Stimulated activated naive CD4-positive, alpha-beta T cell treated with Interleukin-2 at 50 U/mL for 16 hours (primary cell): ENCODE measurements around the gene URB1.
"Not testable (repeated sequence)": the region's sequence is repeated elsewhere in the genome, so short reads cannot be mapped to it uniquely, and the experiment has no call there.

Experiments
- DNase-seq: peaks from one replicate; lab custom pipeline; 2025; lab: John Stamatoyannopoulos, UW

The URB1 gene, protein sequence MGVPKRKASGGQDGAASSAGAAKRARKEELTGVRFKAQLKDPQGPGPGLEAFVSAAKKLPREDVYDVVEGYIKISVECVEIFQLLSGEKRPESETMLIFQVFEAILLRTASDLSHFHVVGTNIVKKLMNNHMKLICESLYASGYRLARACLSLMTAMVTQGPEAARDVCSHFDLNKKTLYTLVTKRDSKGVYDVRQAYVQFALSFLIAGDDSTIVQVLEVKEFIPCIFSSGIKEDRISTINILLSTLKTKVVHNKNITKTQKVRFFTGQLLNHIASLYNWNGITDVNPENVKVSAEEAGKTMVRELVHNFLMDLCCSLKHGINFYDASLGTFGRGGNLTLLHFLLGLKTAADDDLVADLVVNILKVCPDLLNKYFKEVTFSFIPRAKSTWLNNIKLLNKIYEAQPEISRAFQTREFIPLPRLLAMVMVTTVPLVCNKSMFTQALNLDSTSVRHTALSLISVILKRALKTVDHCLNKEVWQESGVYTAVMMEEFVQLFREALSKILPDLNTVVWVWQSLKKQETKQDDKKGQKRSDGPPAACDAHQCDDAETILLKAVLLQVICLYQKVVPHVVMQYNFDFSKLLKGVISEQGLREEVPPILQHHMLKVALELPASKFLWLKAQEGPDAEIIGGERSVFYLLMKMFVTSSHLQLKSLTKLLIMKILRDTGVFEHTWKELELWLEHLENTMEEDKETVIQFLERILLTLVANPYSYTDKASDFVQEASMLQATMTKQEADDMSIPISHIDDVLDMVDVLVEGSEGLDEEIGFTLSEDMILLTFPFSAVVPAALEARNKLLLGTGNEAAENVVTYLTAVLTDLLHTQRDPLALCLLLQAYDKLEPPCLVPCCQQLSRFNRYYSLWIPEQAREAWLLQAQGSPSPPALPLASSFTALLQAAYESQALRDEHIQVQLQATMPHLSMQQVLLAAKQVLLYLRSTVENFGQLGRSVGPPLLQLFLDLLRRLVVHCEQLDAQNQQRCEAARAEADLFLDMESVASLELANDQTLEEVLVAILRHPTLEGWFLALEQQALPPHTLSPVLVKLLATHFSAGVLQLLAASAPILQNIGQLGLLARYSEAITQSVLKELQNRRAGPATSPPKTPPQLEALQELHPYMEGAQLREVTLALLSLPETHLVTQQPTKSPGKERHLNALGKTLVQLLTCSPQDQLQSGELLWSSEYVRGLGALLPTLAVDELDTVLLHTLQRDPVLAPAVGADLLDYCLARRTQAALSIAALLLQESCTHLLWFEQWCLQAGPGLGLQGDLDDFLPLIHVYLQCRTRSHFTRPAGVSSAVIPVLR (N-terminal part only)

DNA sequence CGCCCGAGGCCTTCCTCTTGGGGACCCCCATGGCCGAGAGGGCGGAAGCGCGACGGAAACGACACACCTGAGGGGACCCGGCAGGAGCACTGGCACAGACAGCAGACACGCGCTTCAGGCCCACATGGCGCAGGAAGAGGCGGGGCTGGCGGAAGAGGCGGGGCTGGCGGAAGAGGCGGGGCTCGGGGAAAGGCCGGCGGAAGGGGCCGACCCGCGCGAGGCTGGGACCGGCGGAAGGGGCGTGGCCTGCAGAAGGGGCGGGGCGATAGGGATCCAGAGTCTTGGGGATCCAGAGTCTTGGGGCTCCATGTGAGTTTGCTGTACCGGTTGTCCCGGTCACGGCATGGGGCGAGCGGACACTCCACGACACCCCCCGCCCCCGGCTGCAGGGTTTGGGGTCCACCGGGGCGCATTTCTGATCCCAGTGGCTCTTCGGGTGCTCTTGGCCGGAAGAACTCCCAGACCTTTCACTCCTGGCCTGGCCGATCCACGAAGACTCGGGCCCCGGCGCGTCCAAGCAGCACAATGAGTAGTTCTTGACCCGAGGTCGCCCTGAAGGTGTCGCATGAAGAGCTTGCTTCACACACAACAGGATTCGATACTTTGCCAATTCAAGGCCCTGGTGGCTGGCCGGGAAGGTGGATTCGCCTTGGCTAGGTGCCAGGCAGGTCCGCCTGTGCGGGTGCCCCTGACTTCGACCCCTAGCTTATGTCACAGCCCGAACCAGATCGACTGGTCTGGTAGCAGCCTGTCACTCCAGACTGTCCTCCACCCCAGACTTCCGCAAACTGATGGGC lies at the start of gene URB1:
URB1 (minus strand) TSS at position 133 of the 797 bp plus-strand sequence; CDS start at position 31, 102 bp downstream.
- peak; percentile 93 for DNase-seq

DNA sequence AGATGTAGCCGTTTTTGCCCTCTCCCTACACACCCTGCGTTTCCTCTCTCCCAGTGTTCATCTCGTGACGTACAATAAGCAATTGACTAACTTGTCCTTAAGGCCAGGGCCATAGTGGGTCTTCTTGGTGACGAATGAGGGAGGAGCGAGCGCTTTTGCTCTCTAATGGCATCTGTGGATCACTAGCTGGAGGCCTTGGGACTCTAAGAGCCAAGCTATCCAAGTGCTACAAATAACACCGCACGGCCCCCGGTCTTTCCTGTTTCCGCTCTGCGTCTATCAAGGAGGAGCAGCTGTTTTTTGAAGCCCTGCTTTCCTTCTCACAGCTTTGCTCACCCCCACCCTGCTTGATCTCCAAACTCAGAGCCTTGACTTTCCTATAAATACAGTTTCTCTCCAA lies 44.9 kb upstream of the URB1 start:
- no peak for DNase-seq

DNA sequence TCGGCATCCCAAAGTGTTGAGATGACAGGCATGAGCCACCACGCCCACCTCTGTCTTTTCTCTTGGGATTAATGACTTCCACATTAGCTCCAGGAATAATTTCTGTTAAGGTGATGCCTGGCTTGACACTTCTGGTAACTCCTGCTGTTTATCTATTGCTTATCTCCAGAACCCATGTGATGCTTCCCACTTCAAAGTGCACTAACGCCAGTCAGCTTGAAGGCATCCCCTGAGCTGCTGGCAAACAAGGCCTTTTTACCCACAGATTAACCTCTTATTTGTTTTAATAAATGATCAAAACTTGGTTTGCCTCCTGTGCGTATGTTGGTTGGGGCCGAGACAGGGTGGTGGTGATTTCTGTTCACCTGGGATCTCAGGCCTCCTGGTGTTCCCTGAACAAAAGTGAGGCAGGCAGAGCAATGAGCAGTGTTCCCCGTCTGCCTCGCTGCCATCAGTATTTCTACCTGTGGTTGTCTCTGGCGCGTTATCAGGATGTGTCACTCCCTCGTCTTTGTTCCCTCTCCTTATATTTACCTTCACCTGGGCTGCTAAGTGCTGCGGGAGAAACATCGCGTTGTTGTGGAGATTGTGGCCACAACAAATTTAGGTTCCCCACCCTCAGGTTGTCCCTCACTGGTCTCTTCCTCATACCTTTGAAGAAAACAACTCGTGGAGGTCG lies 40.3 kb upstream of the URB1 start:
- DNase-seq: not testable (repeated sequence)

DNA sequence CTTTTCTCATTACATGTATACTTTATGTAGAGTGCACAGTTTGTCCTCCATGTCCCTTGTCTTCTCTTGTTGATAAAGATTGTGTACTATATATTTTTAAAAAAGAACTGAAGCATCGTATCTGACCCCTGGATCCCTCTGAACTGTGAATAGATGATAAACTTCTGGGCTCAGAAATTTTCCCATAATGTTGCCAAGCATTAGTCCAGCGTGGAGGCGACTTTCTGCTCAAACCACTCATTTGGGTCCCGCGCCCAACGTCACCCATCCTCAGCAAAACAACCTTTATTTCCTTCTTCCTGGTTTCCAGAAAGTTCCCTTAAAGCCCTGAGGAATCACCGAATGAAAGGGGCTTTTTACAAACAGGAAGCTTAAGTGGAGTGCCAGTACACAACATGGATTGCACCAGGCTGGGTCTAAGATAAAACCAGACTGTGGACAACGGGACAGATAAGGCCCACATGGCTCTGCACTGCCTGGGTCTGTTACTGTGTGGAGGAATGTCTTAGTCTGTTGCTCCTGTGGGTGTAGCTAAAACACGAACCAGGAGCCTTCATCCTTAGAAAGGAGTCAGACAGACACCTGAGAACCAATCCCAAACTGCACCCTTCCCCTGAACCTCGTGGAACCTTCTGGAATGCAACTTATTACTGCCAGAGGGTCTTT lies 35.3 kb upstream of the URB1 start:
- no peak for DNase-seq

DNA sequence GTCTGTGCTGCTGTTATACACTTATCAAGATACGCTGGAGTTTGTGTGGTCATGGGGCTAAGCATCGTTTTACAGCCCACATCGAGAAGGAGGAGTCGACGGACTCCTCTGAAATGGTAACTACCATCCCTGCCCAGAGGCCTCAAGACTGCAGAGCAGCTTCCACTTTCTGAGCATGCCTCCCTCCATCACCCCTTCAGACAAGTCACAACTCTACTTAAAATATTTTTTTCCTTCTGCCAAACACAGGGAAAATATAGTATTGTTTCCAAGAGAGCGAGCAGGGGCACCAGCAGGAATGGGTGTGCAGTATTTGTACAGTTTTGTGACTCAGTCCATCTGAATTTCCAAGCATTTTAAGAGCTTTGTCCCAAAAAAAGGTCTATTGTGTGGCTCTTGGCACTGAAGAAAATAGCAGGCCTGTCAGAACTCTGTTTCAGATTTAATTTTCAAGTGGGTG lies 33.8 kb upstream of the URB1 start:
- DNase-seq: no peak

DNA sequence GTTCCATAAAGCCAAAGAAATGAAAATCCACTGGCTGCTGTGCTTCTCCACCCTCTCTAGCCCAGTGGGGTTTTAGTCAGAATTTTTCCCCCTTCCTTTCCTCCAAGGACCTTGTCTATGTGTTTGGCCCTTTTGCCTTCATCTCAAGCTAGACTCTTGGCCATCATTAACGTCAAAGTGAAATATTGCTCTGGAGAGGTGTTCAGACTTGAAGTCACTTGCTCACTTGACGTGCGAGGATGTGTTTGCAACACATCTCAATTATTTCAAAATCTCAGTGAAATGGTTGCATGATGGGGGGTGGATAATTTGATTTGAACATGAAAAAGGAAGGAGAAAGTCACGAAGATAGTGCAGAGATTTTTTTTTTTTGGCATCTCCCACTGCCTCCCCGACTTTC lies 33.3 kb upstream of the URB1 start:
- no peak for DNase-seq

DNA sequence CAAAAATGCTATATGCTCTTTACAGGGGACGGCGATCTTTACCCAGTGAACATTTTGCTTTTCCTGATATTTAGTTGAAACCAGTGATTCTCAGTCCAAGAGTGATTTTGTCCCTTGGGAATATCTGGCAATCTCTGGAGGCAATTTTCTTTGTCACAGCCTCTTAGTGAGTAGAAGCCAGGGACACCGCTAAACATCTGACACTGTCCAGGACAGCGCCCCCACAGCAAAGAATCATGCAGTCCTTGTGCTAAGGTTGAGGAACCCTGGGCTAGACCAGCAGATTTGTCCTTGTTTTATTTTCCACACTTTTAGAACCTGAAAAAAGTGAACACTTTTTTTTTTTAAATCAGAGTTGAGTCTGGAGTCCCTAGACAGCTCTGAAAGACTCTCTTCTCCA lies 32.8 kb upstream of the URB1 start:
- no peak for DNase-seq

DNA sequence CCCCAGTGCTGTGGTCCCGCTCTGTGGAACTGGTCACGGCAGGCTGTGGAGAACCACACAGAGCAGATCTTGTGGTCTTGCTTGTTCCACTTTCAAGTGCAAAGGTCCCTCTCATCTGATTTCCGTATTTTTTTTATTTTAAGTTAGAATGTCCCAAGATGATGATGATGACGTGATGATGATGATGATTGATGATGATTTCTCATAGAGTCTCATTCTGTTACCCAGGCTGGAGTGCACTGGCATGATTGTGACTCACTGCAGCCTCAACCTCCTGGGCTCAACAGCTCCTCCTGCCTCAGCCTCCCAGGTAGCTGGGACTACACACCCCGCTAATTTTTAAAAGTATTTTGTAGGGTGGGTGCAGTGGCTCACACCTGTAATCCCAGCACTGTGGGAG lies 31.9 kb upstream of the URB1 start:
- no peak for DNase-seq

DNA sequence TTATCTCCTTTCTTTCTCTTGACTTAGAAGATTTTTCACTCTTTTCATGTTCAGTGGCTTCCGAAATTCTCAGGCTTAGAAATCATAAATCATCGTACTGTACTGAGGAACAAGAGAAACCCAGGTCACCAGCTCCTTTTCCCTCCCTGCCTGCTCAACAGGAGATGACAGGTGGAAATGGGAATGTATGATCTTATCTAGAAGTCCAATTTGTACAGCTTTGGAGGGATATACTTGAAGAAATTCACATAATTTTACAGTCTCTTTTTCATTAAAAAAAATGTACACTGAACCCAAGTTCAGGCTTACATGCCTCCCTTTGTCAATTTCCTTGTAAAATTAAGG lies 31.4 kb upstream of the URB1 start:
- DNase-seq: no peak

DNA sequence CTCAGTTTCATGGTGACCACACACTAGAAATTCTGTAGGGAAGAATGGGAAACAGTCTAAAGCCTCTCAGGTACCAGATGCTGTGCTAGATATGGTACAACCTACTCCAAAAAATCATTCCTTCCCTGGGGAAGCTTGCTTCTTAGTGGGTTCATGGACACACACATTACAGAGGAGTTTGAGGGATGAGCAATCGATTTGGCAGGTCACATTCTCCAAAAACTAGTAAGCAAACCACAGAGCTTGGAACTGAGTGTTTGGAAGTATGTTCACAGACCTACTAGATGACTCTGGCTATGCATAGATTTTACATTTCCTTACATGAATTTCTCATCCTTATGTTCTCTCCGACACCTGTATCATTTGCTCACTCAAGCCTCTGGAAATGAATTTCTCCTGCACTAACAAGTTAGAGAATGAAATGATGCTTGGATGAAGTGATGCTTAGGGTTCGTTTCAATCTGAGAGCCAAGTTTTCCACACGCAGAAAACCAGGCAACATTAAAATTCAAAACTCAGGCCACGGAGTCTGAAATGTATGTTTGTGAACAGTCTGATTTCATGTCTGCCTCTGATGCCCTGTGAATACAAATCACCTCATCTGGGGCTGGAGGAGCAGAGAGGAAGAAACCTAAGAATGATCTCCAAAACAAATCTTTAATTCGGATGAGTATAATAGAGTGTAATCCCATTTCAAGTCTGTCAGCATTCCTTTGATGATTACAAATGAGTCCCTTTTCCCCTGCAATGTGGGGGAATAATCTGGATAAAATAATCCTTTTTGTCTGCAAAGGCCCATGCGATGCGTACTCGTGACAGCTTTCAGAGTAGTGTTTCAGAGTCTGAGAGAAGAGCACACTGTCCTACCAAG lies 30.7 kb upstream of the URB1 start:
- no peak for DNase-seq

DNA sequence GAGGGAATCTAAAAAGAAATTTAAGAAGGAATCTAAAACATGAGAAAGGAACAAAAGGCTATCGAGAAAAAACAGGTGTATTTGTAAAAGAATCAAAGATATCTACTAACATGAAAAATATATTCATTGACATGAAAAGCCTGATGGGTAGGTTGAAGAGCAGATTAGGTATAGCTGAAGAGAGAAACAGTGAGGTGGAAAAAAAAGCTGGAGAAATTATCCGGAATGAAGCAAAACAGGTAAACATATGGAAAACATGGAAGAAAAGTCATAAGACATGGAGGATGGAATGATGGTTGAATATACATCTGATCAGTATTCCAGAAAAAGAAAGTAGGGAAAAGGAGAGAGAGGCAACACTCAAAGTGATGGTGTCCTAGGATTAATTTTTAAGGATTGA lies 29.3 kb upstream of the URB1 start:
- no peak for DNase-seq

DNA sequence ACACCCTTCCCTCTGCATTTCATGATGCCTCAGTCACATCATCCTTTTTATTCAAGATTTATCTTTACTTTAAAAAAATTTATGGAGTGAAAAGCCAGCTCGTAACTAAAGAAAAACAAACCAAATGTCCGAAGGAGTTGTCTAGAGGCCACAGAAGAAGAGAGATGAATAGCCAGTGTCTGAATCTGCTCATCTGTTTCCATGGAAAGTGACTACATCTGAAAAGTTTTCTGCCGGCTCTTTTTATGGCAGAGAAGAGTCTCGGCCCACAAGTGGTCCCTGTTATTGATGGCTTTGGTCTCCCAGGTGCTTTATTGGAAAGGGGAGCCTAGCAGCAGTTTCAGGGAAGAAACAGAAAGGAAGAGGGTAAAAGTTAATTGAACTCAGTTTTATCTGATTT lies 25.3 kb upstream of the URB1 start:
- DNase-seq: no peak

DNA sequence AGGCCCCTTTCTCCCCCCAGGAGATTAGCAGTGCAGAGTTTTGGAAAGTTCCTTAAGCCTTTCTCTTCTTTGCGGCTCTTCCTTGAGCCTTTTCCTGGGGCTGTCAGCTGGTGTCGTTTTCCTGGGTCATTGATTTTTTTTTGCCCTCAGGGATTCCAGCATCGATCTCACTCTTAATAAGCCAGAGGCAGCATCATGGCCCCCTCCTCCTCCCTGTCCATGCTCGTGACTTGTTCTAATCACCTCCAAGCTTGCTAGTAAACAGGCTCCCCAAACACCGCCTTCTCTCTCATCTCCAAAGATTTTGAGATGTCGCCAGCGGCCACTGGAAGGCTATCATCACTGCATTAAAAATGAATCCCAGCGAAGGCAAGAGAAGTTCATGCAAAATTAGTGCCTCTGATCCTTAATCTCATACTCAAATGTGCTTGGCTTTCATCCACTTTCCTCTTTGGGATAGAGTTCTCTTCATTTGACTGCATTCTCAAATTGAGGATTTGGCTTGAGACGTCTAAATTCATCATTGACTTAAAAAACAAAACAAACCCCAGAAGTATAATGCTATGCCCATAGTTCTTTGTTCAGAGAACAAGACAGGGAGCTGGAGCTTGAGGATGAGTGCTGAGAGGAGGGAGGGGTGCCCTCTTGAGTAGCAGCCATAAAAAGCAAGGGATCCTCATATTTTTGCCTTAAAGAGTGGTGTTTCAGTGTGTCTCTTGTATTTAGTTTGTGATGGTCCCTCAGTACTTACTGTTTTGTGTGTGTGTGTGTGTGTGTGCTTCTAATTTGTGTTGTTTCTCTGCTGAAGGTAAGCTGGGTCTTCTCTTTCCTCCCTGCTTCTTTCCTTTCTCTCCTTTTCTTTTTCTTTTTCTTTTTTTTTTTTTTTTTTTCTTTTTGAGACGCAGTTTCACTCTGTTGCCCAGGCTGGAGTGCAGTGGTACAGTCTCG lies 22.9 kb upstream of the URB1 start:
- DNase-seq: no peak

DNA sequence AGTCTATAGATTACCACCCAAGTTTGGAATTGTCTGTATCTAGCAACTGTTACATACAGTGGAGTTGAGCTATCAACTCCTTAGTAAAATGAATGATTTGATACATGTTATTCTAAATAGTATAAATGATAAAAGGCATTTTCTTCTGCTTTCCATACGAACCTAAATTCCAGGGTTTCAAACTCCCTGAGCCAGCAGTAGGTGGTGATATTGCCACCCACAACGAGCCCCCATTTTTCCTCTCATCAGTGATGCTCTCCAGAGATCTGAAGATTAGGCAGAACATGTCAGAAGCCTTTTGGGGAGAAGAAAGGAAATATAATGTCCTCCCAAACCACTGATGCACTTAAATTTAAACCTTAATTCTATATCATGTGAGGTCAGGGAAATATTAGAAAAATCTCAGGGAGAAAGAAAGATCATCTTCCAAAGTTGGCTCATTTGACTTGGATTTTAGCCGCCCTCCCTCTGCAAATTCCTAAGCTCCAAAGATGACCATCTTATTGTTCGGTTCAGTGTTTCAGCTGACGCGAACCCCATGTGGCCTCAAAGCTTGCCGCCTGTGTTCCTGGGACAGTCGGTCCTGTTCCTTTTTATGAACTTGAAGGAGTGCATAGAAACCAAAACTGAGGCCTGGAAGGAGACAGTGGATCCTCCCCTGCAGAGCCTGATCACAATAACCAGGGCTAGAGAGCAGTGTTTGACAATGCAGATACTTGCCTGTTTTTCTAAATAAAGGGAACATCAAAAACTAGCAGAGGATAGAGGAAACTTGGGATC lies 22.0 kb upstream of the URB1 start:
- no peak for DNase-seq

DNA sequence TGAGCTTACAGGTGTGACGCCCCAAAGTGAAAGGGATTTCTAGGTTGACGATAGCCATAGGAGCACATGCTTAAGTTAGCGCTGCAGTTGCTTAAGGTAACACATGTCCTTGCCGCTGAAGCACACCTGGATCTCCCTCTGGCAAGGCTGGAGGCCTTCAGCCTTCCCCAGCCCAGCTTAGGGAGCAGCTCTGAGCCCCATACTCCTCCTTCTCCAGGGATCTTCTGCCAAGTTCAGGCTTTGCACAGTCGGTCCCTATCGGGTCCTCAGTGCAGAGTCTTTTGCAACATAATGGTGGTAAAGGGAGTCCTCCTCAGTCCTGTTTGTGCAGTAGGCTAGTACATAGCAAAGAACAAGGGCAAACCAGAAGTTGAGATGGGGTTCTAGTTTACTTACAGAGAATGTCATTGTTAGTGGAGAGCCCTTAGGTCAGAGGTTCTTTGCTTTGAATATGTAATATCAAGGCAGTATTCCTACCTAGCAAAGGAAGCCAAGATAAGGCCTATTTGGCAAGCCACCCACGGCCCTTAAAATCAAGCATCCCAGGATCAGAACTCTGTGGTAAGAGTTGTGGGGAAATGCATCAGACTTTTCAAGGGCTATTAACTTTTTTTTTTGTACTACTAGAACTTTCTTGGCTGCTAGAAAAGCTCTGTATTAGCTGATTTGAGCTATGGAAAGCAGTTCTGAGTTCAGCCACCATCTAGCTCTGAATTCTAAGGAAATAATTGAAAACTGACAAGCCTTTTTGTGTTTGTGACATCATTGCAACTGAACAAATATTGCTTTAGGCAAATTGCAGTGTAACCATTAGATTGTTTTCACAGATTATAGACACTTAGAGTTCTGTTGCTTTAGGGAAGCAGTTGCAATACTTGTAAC lies 21.1 kb upstream of the URB1 start:
- DNase-seq: no peak

DNA sequence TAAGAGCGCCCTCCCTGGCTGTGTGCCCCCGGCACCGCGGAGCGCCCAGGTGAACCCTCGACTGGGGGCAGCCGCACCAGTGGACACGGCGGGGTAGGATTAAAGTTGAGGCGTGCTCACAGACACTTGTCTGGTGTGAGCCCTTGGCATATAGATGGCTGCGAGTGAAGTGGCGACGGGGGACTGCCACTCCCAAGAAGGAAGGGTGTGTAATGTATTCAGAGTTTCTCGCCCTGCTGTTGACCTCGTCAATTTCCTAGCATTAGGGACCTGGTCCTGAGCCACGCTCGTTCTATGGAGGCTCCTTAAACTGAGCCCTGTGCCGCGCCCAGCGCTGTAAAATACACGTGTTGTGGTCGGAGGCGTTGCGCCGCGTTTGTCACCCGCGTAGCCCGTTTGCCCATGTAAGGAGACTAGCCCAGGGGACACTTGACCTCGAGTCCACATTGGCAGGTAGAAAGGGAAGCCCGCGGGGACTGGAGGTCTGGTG lies 20.2 kb upstream of the URB1 start:
- DNase-seq: no peak
